Embryonic facial prominence (tissue), 1 donor: ENCODE data around the gene ITGAD.

Source experiments
- DNase-seq: peaks from one replicate; pipeline ENCODE4 v3.0.0-alpha.2; 2016; ENCODE audit errors: extremely low spot score

Gene ITGAD

DNA sequence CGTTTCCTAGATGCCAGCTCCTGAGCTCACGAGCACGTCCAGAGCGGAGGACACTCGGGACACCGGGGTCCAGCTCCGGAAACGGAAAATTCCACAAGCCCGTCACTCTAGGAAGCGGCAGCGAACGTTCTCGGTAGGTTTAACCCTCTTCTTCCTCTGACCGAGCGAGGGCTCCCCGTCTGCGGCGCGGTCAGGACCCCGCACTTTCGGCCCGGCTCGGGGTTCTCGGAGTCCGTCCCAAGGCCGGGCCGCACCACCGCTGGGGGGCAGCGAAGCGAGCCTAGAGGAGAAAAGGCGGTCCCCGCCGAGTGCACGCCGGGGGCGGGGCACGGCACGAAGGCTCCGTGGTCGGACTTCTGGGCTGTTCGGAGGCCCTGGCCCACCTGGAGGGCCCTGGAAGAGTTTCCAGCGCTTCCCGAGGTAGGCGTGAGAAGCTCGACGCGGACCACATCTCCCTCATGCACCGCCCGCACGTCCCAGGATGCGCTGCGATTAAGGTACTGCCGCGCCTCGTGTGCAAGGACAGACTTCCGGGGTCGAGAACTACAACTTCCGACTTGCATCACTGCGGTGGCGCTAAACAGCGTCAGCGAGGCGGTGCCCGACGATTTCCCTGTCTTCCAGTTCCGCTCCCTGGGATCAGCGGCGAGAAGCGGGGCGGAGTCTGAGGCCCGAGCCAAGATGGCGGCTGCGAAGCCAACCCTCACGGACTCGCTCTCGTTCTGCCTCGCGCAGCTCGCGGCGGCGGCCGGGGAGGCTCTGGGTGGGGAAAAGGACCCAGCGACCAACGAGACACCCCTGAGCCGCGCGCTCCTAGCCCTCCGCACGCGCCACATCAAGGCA, 65.9 kb downstream of the ITGAD start, which contains the start of gene ARMC5:
TSS of gene ARMC5 (plus strand) at position 658 of the 843 bp plus-strand sequence. CDS start at position 682, 24 bp downstream.
- DNase-seq, result peak; percentile 98

DNA sequence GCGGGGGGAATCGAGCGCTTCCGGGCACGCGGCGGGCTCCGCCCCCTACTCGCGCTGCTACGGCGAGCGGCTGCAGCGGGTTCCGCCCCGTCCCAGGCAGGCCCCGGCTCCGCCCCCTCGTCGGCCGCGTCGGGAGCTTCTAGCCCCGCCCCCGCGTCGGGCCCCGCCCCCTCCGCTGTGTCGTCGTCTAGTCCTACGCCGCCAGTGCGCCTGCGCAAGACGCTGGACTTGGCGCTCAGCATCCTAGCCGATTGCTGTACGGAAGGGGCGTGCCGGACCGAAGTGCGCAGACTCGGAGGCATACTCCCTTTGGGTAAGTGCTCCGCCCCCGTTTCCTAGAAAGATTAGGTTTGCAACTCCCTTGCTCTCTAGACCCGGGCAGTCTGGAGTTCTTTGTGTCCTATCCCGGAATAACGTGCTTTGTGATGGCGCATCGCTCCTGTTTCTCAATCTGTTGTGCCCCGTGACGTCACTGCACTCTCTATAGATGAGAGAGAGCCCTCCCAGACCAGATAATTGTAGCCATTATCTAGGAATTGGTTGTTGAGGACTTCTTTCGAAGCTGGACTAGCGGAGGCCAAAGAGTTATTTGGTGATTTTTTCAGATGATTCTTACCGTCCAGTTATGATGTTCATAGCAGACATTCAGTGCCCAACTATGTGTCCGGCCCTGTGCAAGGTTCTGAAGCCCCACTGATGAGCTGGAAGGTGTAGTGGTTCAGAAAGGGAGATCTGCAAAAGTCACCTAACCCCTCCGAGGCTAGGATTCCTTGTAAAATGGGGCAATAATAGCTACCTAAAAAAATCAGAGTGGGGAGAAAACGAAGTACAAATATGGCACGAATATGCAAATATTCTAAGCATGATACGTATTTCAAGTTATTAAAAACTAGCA, 66.8 kb downstream of the ITGAD start:
- peak; percentile 98 for DNase-seq

DNA sequence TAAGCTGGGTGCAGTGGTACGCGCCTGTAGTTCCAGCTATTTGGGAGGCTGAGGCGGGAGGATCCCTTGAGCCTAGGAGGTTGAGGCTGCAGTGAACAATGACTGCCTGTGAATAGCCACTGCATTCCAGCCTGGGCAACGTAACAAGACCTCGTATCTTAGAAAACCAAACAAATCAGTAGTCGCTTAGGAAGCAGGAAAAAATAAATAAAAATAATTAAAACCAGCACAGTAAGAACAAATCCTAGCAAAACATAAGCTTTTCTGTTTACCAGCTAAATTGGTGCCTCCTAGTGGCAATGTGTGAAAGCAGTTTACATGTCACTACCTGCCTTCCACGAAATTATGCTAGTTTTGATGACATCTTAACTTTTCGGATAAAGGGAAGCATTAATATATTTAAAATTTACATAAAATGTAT, 67.5 kb downstream of the ITGAD start:
- peak; percentile 31 for DNase-seq

DNA sequence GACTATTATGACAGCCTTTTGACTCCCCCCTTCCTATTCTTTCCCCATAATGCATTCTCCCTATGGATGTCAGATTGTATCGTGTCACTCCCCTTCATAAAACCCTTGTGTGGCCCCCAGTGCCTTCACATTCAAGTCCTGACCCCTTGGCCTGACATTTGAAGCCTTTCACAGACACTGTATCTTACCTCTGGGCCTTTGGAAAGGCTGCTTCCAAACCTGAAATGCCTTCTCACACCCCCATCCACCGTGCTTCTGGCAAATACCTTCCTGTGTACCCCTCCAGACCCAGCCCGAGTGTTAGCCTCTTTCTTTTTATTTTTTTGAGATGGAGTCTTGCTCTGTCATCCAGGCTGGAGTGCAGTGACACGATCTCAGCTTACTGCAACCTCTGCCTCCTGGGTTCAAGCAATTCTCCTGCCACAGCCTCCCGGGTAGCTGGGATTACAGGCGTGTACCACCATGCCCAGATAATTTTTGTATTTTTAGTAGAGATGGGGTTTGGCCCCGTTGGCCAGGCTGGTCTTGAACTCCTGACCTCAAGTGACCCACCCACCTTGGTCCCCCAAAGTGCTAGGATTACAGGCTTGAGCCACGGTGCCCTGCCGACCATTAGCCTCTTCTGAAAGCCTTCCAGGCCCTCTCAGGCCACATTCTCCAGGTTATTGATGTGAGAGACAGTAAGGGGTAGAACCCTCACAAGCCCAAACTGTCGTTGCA, 68.2 kb downstream of the ITGAD start:
- no peak for DNase-seq

DNA sequence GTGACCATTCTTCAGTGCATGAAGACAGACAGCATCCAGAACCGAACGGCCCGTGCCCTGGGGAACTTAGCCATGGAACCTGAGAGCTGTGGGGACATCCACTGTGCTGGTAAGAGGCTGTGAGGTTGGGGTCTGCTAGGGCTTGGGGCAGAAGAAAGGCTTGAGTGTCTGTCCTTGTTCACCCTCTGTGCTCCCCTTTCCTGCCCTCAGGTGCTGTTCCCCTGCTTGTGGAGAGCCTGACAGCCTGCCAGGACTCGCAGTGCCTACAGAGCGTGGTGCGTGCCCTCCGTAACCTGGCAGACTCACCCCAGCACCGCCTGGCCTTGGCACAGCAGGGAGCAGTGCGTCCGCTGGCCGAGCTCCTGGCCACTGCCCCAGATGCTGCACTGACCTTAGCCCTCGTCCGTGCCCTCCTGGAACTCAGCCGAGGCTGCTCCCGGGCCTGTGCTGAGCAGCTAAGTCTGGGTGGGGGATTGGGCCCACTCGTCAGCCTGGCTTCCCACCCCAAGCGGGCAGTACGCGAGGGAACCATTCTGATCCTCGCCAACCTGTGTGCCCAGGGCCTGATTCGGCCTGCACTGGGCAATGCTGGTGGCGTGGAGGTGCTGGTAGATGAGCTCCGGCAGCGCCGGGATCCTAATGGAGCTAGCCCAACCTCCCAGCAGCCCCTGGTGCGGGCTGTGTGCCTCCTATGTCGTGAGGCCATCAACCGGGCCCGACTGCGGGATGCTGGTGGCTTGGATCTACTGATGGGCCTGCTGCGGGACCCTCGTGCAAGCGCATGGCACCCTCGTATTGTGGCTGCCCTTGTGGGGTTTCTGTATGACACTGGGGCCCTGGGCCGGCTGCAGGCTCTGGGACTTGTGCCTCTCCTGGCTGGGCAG, 69.0 kb downstream of the ITGAD start:
- no peak for DNase-seq

DNA sequence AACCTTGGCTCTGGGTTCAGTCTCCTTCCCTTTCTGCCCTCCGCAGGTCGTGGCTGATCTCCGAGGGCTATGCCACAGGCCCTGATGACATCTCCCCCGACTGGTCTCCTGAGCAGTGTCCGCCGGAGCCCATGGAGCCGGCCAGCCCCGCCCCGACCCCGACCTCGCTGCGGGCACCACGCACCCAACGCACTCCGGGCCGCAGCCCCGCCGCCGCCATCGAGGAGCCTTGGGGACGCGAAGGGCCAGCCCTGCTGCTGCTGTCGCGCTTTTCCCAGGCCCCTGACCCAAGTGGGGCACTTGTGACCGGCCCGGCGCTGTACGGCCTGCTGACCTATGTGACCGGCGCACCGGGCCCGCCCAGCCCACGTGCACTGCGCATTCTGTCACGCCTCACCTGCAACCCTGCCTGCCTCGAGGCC, 71.2 kb downstream of the ITGAD start:
- no peak for DNase-seq

DNA sequence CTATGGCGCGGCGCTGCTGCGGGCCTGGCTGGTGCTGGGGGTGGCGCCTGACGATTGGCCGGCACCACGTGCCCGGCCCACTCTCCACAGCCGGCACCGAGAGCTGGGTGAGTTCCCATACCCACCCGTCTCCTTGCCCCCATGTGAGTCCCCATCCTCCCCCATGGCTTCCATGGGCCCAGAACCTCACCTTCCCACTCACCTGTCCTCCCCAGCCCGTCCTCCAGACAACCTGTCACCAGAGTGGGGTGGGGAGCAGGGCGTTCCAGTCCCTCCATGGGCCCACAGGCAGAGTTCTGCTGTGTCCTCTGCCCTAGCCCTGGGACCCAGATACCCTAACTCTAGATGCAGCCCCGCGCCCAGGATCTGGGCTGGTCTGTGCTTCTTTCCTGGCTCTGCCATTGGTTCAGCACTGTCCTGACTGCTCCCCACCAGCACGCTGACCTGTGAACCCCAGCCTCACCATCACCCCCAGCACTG, 71.7 kb downstream of the ITGAD start:
- no peak for DNase-seq

DNA sequence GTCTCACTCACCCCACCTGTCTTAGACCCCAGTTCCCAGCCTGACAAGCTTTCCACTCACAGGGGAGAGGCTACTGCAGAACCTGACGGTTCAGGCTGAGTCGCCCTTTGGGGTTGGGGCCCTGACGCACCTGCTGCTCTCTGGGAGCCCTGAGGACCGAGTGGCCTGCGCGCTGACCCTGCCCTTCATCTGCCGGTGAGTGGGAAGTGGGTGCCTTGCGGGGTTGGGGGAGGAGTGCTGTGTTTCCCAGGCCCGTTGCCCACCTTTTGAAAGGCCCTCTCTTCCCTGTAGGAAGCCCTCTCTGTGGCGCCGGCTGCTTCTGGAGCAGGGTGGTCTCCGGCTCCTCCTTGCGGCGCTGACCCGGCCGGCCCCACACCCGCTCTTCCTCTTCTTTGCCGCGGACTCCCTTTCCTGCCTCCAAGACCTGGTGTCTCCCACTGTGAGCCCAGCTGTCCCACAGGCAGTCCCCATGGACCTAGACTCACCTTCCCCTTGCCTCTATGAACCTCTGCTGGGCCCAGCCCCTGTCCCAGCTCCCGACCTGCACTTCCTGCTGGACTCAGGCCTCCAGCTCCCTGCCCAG, 72.7 kb downstream of the ITGAD start:
- no peak for DNase-seq

DNA sequence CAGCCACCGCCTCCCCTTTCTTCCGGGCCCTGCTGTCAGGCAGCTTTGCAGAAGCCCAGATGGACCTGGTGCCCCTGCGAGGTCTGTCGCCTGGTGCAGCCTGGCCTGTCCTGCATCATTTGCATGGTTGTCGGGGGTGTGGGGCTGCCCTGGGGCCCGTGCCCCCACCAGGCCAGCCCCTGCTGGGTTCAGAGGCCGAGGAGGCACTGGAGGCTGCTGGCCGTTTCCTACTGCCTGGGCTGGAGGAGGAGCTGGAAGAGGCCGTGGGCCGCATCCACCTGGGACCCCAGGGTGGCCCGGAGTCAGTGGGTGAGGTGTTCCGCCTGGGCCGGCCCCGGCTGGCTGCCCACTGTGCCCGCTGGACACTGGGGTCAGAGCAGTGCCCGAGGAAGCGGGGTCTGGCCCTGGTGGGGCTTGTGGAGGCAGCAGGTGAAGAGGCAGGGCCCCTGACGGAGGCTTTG, 73.3 kb downstream of the ITGAD start:
- DNase-seq, result no peak

DNA sequence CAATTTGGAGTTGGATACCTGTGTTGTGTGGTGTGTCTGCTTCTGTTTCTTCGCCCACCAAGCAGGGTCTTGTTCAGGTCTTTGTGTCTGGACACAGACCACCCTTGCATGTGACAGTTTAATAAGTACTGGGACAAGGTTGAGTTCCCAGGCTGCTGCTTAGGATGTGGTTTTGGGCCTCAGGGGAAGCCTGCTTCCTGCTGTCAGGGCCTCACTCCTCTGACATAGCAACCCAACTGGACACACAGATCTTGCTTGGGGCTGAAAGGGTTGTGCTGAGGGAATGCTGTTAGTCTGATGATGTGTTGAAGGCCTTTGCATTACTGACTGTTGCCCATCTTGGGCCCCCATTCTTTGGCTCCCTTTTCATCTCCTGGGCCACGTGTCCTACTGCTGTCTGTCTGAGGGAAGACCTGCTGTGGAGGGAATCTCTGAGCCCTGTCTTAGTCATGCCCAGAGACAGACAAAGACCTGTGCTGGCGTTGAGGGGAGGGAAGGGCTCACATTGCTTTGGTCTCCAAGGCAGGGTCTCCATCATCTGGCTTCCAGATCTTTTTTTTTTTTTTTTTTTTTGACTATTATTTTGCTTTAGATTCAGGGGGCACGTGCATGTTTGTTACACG, 74.1 kb downstream of the ITGAD start:
- DNase-seq, result no peak

DNA sequence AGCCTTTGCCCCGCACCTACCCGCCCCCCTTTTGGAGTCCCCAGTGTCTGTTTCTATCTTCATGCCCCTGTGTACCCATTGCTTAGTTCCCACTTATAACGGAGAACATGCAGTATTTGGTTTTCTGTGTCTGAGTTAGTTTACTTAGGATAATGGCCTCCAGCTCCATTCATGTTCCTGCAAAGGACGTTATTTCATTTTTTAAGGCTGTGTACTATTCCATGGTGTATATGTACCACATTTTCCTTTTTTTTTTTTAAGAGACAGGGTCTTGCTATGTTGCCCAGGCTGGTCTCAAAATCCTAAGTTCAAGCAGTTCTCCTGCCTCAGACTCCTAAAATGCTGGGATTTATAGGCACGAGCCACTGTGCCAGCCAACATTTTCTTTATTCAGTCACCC, 74.7 kb downstream of the ITGAD start:
- DNase-seq, result no peak

DNA sequence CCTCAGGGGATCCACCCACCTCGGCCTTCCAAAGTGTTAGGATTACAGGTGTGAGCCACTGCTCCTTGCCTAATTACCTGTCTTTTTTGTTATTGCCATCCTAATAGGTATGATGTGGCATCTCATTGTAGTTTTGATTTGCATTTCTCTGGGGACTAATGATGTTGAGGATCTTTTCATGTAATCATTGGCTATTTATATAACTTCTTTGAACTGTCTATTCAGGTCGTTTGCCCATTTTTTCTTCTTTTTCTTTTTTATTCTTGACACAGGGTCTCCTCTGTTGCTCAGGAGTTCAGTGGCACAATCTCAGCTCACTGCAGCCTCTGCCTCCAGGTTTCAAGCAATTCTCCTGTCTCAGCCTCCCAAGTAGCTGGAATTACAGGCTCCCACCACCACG, 77.5 kb downstream of the ITGAD start:
- no peak for DNase-seq

DNA sequence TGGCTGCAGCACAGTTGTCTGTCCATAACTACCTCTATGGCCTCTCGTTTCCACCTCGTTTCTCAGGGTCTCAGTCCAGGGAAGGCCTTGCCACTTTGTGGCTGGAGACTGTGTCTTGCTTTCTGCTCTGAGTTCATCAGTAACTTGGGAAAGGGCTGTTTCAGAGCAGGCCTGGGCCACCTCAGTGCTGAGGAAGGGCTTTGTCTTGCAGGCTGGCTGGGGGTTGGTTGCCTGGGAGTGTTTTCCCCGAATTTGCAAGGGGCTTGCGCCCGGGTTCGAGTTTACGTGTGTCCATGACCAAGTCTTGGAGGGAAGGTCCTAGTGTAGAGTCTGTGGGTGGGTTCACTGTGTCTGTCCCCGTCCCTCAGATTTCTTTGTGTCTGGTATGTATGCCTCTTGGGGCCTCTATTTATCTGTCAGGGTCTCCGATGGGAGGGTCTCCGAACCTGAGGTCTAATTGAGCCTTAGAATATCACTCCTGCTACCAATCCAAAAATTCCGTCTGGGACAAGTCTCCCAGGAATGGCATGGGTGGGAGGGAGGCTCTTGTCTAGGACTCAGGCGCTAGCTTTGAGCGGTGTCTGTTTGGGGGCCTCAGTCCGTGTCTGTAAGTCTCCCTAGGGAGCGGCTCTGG, 78.2 kb downstream of the ITGAD start:
- DNase-seq, result no peak

DNA sequence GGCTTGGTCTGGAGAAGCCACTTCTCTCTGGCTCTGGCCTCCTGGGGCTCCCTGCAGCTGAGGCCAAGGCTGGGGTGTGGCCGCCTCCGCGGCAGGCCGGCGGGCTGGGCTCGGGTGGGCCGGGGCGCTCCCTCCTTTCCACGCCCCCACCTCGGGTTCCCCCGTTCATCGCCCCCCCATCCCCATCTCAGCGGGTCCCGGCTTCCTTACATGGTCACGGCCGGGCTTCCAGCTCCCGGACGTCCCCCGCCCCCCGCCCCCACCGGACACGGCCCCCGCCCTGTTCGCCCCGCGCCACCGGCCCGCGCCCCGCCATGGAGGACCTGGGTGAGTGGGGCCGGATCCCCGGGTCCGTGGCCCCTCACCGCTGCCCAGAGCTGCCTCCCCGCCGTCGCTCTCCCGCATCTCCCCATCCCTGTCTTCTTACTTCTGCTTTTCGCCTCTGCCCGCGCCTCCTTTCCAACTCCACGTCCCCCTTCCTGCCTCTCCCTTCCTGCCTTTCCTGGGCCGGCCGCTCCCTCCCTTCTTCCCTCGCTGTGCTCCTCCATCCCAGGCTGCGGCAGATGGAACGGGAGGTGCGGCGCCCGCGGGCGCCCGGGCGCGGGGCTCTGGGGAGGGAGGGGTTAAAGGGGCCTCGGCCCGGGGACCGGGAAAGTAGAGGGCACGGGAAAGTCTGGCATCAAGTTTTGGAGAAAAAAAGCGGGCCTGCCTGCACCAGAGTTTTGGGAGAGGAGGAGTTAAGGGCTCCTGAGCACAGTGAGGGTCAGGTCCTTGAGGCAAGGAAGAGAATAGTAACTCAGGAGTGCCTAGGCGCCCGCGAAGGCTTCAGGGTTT, 79.0 kb downstream of the ITGAD start, which contains the start of gene TGFB1I1:
TSS of gene TGFB1I1 (plus strand) at position 278 of the 834 bp plus-strand sequence. CDS start at position 315, 37 bp downstream.
- DNase-seq, result no peak

DNA sequence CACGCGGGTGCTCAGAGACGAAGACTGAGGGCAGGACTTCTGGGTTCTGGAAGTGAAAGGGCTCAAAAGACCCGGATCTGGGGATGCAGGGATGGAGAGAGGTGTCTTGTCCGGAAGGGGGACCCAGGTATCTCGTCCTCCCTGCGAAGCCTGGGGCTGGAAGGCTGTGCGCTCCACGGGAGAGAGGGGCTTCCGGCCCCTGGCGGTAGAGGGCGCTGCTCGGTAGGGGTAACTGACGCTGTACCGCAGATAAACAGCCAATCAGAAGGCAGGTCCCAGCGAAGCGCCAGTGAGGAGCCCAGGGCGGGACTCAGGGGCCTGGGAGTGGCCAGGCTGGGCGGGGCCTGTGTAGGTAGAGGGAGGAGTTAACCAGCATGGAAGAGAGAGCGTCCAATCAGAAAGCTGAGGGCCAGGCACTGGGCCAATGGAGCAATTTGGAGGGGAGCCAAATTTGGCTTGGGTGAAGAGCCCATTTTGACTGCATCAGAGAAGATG, 79.6 kb downstream of the ITGAD start:
- DNase-seq, result peak; percentile 50

DNA sequence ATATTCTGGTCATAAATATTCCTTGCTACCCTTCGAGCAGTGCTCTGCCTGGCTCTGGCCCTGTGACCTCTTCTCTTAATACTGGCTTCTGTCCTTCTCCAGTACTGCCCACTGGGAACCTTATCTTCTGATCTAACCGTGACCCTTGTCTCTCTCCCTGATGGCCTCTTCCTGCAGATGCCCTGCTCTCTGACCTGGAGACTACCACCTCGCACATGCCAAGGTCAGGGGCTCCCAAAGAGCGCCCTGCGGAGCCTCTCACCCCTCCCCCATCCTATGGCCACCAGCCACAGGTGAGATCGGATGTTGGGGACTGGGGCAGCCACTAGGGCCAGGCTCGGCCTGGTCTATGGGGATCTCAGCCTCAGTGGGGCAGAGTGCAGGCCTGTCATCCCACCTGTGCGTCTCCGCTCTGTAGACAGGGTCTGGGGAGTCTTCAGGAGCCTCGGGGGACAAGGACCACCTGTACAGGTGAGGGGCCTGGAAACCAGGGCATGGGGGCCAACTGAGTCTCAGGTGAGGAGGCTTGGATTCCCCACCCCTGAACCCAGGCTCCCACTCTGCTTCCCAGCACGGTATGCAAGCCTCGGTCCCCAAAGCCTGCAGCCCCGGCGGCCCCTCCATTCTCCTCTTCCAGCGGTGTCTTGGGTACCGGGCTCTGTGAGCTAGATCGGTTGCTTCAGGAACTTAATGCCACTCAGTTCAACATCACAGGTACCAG, 80.3 kb downstream of the ITGAD start:
- no peak for DNase-seq

DNA sequence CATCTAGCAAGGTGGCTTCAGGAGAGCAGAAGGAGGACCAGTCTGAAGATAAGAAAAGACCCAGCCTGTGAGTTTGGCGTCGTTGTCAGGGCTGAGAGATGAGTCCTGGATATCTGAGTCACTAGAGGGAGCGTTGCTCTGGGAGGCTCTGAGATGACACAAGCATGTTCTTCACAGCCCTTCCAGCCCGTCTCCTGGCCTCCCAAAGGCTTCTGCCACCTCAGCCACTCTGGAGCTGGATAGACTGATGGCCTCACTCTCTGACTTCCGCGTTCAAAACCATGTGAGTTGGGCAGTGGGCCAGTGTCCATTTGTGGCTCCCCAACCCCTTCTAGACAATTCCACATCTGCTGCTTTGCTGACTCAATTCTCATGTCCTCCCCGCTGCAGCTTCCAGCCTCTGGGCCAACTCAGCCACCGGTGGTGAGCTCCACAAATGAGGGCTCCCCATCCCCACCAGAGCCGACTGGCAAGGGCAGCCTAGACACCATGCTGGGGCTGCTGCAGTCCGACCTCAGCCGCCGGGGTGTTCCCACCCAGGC, 81.1 kb downstream of the ITGAD start:
- no peak for DNase-seq
